HG03521 (cell line): ENCODE measurements around the gene RNF130.

ENCODE experiments used
- ATAC-seq: cut with Tn5 transposase; IDR thresholded peaks from one replicate; pipeline ENCODE4 v1.9.1; 2021; ENCODE audit warnings: mild to moderate bottlenecking, moderate library complexity; ENCODE audit not compliant: unreplicated experiment

The RNF130 gene

DNA sequence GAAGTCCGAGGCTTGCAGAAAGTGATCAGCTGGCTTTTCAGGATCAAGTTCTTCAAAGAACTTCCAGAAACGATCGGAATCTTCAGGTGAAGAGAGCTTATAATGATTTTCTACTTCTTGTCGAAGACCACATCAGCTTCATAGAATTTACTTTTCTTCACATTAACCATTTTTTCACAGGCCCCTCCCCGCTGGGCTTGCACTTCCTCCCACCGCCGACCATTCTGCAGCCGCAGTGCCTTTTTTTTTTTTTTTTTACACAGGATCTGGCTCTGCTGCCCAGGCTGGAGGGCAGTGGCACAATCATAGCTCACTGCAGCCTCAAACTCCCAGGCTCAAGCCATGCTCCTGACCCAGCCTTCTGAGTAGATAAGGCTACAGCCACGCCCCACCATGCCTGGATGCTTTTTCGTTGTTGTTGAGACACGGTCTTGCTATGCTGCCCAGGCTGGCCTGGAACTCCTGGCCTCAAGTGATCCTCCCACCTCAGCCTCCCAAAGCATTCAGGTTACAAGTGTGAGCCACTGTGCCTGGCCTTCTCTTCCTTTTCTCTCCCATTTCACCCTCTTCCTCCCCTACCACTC lies 15.3 kb upstream of the RNF130 start:
- no peak for ATAC-seq

DNA sequence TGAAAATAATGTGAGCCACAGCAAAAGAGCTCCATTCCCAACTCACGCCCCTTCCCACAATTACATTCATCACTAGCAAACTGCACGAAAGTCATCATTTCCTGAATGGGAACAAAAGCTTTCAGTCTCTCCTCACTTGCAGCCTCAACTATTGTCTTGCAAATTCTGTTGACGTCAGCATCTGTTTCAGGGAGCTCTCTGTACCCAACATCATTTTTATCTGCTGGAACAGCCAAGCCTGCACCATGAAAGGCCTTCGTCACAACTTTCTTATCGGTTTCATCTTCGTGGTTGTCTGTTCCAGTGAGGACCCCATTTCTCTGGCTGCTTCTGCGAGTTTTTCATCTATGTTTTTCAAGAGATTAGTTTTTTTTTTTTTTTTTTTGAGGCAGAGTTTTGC lies 14.3 kb upstream of the RNF130 start:
- no peak for ATAC-seq

DNA sequence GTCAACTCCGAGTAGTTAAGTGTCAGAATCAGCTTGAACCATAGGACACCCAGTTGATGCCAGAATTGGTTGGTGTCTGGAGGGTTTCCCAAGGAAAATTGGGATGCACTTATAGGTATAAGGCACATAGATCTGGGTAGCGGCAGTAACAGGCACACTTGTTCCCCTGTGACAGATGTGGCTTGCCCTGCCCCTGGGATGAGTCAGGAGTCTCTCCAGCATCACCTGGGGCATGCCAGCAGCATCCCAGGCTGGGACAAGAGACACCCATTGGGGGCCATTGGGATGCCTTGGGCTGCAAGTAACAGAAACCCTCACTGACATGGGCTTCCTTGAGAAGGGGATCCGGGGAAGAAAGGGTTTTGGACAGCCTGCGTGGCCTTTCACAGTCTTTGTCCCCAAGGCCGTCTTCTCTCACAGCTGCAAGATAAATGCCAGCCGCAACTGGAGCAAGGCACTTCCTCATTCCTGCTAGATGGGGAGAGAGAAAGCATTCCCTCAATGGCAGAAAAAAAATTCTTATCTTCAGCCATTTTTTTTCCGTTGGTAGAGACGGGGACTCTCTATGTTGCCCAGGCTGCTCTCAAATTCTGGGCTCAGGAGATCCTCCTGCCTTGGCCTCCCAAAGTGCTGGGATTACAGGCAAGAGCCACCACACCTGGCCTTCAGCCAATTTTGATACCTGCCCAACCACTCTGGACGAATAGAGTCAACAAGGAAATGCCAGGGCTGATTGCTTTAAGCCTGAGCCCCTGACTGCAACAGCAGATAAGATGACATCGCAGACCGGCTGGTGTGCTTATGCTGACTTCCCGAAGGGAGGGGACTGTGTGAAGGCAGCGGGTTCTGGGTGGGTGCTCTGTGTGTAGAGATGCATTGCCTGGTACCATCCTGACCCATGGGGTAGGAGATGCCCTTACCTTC lies 13.3 kb upstream of the RNF130 start:
- ATAC-seq = no peak

DNA sequence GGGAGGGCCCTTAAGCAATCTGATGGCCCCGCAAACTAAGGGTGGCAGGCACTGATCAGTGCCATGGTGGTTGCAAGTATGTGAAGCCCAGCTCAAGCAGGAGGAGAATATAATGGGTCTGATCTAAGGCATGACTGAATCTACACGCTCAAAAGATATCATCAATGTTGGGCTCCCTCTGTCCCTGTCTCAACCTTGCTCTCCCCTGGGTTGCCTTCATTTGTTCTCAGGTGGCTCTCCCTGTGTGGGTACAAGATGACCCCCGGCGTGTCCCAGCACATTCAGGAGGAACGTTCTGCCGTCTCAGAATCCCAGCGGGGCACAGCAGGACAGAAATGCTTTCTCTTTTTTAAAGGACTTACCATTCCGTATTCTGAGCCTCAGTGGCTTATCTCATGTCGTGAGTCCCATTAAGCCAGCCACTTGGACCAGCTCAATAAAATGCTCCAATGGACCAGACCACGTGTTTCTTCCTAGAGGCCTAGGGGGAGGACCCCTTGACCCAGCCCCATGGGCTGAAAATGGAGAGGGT lies 12.0 kb upstream of the RNF130 start:
- no peak for ATAC-seq

DNA sequence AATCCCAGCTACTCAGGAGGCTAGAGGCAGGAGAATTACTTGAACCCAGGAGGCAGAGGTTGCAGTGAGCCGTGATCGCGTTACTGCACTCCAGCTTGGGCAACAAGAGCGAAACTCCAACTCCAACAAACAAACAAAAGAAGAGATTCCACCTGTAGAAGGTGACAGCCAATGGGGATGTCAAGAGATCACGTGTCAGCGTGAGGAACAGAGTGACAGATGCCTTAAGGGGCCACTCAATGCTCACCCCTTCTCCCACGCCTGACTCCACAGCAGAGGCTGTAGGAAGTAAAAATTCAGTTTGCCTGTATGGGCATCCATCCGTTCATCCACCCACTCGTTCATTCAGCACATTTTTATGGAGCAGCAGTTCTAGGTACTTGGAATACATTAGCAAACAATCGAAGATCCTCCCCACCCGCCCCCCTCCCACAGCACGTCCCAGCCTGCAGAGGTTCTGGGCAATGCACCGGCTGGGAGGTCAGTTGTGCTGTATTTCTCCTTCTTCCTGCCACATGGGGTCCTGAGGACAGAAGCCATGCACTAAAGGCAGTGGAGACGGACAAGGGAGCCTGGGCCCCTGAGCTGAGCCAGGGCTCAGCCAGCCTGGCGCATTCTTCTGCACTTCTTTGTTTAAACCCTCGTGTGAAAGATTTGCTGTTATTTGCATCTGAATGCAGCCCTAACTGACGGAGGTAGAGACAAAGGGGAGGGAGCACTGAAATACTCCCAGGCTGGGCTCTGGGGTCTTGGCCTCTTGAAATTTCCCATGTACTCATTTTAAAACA lies 11.3 kb upstream of the RNF130 start:
- ATAC-seq = no peak

DNA sequence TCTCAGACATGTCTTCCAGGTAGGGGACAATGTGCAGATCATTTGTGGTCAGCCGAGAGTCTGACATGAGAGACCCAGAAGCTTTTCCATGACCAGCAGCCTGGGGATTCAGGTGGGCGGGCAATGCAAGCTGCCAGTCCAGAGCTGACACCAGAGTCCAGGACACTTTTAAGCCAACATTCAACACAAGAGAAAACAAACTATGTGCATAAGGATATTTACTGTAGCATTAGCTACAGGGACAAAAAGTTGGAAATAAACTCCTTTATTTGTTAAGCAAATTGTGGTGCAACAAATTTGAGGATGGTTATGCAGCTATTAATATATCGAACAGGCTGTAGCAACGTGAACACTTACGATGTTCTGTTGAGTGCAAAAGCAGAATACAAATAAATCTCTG lies 9.9 kb upstream of the RNF130 start:
- no peak for ATAC-seq

DNA sequence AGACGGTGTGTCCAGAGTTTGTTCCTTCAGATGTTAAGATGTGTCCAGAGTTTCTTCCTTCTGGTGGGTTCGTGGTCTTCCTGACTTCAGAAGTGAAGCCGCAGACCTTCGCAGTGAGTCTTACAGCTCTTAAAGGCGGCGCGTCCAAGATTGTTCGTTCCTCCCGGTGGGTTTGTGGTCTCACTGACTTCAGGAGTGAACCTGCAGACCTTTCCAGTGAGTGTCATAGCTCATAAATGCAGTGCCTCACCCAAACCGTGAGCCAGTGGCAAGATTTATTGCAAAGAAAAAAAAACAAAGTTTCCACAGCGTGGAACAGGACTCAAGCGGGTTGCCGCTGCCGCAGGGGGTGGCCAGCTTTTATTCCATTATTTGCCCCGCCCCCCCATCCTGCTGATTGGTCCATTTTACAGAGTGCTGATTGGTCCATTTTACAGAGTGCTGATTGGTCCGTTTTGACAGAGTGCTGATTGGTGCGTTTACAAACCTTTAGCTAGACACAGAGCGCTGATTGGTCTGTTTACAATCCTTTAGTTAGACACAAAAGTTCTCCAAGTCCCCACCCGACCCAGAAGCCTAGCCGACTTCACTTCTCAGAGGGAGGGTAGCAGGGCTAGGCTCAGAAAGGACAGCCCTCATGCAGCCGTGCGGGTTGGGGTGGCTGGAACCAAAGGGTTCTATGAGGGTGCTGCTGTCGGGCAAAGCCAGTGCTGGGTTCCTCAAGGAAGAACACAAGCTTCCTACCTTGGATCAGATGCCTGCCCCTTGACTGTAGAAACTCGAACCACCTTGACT lies 9.1 kb upstream of the RNF130 start:
- no peak for ATAC-seq

DNA sequence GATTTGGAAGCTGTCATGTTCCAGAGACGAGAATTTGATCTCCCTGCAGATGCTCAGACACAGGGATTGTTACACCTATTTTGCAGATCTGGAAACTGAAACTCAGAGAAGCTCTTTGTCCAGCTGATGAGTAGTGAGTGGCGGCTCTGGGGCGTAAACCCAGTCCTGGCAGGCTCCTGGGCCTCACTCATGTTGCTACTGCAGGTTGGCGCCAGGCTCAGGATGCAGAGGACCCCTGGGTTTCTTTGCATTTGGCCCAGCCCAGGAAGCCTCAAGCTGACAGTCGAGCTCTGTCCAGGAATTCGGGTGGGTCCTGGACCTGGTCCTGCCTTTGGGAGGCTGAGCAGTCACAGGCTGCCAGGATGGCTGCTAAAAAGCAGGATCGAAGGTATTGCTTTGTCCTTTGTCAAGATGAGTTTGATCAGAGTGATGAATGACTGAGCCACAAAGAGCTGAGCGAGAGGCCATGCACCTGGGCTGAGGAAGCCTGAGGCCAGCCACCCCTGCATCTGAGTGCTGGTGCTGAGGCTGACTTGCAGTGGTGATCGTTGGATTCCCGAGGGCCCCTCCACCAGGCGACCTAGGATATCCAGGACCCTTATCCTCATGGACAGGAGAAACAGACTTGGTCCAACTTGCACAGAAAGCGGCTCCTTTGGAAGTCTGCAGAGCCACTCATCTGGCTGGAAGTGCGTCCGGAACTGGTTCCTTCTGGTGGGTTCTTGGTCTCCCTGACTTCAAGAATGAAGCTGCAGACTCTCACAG lies 8.3 kb upstream of the RNF130 start:
- ATAC-seq = no peak

DNA sequence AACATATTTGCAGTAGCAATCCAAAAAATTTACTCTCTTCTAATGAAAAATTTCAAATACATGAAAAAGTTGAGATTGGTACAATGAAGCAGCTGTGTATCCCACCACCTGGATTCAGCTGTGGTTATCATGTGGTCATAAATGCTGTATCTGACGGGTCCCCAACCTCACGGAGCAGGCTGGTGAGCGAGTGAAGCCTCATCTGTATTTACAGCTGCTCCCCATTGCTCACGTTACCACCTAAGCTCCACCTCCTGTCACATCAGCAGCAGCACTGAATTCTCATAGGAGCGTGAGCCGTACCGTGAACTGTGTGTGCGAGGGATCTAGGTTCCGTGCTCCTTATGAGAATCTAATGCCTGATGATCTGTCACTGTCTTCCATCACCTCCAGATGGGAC lies 6.8 kb upstream of the RNF130 start:
- ATAC-seq = no peak

DNA sequence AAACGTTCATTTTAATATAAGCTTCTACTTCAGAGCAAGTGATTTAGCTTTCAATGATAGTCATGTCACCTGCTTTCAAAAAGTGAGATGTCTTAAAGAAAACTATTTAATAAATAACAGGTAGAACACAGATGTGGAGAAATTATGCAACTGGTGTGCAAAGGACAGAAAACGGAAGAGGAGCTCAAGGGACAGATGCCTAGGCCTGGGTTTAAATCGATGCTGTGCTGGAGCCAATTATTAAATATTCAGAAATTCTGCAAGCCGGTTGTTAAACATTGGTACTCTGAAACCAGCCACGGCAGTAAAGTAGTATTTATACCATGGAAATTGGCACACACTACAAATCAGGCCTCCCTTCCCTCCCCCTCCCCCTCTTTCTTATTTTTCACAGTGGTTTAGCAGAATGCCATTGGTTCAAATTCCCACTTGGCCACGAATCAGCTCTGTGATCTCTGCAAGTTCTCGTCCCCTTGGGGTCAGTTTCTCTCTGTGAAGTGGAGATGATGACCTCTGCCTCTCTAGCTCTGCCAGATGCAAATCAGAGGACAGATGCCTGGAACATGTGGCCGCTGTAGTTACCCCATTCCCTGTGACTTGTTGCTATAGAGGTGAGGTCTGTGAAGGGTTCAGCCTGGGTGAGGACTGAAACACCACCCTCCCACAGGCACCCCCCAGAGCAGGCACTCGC lies 6.2 kb upstream of the RNF130 start:
- ATAC-seq = no peak

DNA sequence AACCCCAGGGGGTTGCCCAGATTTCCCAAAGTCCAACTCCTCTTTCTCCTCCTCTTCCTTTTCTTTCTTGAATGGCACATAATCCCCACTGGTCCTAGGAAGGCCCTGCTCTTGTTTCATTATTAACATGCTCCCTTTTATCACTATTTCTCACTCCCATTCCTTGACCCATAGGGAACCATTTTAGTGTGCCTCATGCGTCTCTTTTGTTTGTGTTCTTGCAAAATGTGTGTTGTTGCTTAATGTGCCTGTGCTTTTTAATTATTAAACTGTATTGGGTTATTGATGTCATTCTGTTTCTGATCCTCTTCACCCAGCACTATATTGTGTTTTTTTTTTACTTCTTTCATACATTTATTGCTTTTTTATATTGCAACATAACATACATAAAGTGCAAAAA lies 4.1 kb upstream of the RNF130 start:
- ATAC-seq = no peak

DNA sequence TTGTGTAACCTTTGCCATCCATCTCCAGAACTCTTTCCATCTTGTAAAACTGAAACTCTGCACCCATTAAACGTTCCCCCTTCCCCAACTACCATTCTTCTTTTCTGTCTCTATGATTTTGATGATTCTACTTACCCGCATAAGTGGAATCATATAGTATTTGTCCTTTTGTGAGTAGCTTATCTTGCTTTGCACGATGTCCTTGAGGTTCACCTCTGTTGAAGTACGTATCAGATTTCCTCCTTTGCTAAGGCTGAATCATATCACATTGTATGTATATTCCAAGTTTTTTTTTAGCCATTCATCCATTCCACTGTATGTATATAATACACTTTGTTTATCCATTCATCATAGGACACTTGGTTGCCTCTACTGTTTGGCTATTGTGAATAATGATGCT lies 2.9 kb upstream of the RNF130 start:
- ATAC-seq = no peak

DNA sequence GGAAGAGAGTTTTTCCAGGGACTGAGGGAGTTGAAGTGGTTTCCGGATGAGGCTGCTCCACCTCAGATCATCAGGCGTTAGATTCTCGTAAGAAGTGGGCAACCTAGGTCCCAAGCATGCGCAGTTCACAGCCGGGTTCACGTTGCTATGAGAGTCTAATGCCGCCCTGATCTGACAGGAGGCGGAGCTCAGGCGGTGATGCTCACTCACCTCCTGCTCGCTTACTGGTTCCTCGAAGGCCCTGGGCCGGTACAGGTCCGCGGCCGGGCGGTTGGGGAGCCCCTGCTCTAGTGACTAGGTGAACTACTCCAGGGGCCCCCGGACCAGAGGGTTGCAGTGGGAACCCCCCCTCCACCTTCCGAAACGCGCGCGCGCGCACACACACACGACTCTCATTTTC lies 997 bp upstream of the RNF130 start:
- ATAC-seq = no peak

DNA sequence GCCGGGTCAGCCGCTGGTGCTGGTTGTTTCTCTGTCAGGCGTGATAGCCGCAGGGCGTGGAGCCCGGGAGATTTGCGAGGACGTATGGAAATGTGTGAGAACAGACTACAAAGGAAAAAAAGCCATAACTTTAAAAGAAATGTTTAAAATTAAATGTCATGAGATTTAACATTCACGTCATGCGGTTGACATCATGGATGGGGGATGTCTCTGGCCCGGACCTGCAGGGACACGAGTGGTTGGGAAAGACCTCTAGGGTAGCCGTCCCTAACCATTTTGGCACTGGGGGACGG lies 643 bp upstream of the RNF130 start:
- no peak for ATAC-seq

DNA sequence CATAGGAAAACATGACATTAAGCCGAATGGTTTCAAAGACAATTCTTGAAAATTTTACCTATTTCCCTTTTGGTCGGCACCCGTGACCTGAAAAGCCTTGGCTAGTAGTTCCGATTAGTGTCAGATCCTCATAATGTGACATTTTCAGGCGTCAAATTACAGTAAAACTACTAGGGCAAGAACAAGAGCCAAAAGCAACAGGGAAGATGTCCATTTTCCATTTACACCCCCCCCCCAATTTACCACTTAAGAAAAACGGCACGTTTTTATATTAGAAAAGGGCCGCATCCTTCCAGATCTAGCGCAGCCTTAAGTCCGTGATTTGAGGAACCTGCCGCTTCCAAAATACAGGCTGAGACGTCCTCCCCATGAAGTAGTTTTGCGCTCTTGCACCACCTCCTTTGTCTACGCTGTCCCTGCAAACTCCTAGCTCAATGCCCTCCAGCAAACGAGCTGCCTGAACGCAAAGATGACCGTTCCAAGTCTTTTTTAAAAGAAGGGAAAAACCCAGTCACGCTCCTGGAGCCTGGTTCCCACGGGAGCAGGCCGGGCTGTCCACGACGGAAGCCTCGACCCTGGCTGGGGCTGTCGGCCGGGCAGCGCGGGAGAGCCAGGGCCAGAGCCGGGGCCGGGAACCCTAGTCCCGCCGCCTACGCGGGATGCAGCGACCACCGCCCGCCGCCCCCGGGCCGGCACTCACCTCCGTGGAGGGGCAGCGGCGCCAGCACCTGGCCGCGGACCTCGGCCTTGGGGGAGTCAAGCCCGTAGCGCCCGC lies 616 bp downstream of the RNF130 start:
- no peak for ATAC-seq

DNA sequence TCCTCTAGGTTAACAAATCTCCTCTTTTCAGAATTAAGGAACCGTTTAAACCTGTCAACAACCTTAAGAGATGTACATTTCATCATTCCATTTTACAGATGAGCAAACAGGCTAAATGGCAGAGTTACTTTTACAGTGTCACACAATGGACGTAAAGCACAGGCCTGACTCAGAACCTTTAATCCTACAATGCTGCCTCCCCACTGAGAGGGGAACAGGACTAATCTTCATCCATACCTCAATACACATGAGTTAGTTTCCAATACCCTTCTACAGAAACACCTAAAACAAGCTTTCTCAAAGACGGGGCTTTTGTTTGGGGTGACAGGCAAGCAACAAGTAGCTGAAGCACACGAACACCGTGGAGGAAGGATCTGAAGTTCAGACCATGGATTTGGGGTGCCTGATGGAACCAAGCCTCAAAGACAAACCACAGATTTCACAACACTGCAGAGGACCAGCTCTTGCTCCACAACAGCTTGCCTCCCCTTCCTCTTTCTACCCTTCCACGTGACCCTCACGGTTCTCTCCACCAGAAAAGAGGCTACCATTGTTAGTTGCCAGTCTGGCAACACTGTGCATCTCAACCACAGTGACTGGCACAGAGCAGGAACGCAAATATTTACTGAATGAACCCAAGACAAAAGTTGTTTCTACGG lies 1.8 kb downstream of the RNF130 start:
- no peak for ATAC-seq

DNA sequence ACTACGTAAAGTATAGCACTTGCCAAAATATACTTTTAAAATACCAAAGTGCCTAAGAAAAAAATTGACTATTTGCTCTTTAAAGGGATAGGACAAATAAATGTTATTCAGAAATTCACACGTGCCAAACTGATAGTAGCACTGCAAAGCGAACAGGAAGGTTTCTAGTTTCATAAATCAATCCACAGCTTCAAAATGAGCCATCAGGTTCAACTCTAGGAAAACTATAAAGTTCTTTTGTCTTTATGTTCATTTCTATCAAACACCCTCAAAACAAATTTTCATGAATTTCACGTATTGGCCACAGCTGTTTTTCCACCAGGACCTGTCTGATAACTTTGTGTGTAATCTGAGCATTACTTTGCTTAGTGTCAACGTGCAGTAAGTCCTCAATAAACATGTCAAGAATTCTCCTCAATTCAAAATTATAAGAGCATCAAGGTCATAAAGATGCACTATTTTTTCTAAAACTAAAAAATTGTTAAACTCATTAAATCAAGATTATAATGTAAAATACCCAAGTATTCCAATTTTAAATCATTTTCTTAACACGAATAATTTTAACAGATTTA lies 3.0 kb downstream of the RNF130 start:
- ATAC-seq = no peak

DNA sequence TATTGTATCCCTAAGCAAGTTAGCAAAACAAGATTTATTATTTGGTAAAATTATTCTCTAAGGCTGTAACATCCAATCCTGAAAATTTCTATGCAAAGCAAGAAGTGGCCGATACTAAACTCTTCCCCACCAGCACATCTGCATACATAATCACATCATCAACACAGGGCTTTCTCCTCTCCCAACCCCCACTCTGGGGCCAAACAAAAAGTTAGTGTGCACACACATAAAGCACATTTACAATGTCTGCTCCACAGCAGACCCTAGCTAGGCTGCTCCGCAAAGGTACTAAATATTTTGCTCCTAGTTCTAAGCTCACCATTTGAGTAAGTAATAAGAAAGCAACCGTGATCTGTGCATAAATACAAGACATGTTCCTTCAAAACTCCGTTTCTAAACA lies 3.6 kb downstream of the RNF130 start:
- no peak for ATAC-seq
